ENCODE measurements around the gene TSSK3.
"Not testable (repeated sequence)": the region's sequence is repeated elsewhere in the genome, so short reads cannot be mapped to it uniquely, and the experiment has no call there.

The TSSK3 gene

DNA sequence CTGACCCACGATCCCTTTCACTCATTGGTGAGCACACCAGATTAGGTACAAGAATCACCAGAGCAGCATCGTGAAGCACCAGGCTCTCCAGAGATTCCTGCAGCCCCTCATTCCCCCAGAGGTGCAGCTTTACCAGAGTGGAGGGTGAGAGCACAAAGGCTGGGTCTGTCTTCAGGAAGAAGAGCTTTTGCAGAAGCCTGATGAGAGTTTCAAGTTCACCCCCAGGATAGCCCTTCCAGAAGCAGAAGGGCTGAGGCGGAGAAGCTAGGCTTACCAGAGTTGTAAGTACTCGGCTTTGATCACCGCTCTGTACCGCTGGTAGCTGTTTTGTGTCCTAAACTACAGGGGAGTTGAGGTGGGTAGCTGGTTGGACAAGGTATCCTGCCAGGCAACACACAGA lies 3.1 kb downstream of the TSSK3 start:
- no peak for DNase-seq

DNA sequence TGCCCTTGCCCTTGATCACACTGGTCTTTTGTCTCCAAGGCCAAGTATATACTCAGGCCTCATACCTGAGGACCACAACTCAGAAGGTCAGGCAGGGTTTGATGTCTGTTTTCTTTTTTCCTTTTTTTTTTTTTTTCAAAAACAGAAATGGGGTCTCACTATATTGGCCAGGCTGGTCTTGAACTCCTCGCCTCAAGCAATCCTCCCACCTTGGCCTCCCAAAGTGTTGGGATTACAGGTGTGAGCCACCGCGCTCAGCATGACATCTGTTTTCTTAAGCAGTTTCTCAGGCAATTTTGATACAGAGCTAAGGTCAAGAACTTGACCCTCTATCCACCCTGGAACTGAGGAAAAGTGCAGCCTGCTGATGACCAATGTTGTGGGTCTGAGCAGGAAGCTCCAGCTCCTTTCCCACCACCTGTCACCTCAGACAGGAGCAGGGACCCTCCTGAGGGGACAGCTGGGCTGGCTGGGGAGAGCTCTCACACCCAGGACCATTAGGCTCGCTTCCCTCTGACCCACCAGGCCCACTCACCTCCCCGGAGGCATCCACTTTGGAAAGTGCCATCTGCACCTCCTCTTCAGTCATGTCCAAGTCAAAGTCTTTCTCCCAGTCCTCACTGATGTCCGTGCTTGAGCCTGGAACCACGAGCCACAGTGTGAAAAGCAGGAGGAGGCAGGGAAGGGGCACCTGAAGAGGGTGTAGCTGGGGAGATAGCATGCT lies 5.7 kb downstream of the TSSK3 start:
- DNase-seq = no peak

DNA sequence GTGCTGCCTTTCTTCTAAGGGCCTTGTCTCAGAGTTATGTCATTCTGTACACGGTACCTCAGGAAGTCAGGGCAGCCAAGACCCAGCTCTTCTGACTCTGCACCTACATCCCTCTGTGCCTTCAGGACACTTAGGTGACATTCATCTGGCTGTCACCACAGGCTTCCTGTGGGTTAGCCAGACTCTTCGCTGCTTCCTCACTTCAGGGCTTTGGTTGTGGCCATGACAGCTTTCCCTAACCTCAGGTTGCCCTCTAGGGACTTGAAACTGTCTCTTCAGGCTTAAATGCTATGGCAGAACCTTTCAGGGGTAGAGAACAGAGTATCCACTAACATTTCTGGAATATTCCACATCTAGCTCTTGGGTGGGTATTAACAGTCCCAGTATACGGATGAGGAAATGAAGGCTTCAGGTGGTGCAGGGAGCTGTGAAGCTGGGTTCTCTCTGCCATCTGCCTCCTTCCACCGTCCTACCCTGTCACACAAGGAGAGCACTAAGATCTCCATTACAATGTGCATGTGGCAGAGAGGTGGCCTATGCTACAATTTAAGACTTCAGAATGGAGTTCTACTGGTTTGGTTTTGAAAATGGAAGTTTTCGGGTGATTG lies 9.9 kb downstream of the TSSK3 start:
- DNase-seq = peak; percentile 28

DNA sequence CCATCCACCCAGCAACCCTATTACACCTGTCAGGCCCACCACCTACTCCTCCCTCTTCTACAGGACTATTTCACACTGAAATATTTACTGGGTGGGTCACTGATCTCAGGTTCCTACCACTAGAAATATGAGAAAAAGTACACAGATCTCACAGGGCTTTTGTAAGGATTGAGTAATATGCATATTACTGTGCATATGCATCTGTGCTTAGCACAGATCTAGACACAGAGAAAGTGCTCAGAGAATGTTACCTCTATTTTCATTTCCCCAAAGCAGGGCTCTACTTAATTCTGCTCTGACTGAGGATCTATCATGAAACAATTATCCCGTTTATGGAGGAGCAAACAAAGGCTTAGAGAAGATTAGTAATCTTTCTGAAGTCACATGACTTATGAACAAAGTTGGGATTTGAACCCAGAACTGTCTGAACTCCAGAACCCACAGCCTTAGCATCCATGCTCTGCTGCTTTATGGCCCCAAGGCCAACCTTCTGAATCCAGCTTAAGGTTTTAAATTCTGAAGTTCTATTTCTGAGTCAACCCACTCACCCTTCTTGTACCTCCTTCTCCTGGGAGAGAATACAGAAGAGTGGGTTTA lies 11.8 kb downstream of the TSSK3 start:
- DNase-seq = no peak

DNA sequence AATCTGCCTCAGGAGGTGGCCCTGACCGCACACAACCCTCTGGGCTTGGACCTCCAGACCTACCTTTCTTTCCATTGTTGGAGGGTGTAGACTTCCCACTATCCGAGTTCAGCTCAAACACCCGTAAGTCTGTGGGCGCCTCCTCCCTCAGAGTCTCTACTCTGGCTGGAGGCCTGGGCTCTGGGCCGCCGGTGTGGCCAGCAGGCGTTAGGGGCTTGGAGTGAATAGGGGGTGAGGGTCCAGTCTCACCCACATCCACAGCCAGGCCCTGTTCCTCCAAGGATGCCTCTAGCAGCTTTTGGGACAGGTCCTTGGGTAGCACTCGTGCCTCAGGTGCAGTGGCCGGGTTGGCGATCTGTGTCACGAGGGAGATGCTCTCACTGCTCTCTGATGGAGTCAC lies 13.9 kb downstream of the TSSK3 start:
- DNase-seq = no peak

DNA sequence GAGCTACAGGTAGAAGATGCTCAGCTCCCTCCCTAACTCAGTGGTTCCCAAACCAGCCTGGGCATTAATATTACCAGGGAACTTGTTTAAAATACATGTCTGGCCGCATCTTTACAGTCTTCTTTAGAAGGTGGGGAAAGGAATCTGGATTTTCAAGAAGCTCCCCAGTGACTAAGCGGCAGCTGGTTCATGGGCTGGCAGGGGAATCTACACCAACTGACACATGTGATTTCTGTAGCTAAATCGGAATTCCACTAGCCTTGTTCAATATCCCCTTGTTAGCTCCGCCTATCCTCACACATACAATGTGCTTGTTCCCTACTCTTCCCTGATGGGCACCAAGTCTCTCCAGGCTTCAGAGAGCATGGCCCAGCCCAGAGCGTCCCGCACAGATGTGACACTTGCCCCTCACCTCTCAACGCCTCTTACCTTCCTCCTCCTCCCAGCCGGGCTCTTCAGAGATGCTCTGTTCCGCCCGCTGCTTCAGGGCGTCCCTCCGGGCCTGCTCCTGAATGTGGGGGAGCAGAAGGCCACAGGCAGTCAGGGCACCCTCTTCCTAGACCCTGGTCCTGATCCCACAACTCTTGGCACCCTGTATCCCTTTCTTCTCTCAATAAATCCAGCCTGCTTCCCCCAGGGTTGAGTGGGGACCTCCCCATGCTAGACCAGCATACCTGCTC lies 15.3 kb downstream of the TSSK3 start:
- no peak for DNase-seq

DNA sequence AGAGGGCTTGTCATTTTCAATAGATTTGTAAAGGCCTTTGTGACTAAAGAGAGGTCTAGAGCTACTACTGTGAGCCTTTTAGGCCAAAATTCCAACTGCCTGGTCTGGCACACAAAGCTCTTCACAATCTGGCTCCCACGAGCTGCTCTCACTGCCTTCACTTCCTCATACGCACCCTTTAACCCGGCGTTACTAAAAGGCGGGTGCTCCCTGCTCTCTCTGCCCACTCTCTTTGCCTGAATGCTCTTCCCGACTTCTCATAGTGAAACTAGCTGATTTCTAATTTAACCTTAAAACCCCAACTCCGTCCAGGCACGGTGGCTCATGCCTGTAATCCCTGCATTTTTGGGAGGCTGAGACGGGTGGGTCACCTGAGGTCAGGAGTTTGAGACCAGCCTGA lies 17.7 kb downstream of the TSSK3 start:
- no peak for DNase-seq

DNA sequence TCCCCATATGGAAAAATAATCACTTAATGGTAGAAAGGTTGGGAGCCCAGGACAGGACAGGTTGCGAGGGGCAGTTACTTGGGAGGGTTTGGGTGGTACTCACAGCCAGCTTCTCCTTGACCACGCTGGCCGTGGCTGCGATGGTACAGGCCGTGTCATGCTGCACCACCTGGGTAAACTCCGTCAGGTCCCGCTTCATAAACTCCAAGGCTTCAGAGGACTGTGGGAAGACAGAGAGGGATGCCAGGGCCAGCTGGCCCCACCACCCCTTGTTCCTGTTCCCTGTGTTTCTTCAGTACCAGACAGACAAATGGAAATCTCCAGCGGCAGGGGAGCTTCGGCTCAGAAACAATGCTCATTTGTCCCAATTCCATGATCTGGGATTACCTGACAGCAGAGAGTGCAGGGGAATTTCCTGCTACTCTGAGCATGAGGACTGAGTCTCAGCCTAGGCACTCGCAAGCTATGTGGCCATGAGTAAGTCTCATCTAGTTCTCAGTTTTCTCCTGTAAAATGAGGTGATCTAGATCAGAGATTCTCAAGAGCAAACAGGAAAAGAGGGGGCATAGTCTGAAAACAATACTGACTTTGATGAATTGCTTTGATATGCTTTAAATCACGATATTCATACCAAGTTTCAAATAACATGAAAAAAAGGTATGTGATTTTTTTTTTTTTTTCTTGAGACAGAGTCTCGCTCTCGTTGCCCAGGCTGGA lies 24.5 kb downstream of the TSSK3 start:
- DNase-seq = no peak

DNA sequence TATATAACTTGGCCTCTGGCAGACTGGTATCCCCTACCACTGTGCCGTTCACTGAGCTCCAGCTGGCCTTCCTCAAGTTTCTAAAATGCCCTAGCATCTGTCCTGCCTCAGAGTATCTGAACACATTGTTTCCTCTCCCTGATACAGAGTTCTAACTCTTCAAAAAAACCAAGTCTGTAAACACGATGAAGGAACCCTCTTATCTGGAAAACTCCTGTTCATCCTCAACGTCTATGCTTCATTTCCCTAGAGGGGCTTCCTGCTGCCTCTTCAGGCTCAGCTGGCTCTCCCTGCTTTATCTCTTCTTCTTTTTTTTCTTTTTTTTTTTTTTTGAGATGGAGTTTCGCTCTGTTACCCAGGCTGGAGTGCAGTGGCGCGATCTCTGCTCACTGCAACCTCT lies 26.3 kb downstream of the TSSK3 start:
- no peak for DNase-seq

DNA sequence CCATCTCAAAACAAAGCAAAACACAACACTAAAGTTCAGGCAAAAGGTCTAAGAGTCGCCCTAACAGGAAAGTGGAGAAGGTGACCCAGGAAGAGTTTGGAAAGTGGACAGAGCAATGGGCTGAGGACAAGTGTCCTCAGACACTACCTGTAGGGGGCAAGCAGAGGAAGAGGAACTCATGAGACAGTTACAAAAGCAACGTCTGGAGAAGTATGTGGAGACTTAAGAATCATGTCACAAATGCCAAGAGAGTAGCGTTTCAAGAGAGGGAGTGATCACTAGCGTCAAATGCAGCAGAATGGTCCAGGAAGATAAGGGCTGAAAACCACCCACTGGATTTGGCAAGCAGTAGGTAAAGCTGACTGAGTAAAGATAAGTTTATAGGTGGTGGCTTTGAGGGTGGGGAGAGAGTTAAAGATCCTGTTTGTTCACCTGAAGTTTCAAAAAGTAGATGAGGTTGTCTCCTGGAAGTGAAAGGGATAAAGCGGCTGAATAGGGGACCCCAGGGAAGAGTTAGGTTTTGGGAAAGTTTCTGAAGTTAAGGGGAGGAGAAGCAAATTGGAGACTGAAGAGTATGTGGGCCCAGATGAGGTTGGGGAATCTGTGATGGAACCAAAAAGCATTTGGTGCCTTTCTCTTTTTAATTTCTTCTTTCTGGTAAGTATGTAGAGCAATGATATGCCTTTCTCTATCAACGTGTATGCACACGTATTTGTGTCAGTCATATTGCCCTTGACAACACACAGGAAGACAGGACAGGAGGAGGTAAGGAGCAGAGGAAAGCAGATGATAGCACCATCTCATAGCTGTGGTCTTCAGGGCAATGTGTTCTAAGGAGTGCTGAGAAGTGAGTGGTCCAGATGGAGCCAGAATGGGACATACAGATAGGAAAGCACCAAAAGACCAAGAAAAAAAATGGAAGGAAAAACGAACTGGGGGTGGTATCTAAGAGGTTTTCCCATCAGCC lies 28.8 kb downstream of the TSSK3 start:
- DNase-seq = no peak

DNA sequence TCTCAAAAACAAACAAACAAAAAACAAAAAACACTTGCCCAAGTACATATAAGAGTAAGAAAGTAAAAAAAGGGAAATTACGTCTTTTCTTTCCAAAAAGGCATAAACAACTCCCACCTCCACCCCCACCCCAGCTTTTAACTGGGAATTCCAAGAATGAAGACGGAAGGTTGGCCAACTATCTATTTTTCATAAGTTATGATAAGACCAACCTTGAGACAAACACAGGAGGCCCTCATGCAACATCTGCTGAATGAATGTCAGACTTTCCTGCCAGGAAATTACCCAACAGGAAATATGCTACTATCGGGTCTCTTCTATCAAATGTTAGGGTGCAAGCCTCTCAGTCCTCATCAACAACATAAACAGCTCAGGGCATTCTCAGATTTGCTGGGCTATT lies 30.0 kb downstream of the TSSK3 start:
- DNase-seq = no peak

DNA sequence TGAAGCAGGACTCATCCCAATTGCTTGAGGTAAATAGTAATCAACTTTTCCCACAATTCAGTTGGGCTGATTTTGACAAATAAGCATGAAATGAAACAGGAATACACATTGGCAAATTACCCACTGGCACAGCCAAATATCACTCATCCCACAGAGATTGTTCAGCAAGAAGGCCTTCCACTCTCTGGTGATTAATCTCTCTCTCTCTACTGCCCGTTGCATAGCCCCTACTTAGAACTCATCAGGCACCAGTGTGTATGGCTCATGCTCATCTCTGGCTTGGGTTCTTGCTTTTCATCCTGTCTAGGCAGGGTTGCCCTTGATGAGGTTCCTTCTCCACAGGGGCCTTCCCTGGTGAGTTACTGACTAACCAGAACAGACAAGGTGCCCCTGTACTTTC lies 30.8 kb downstream of the TSSK3 start:
- peak; percentile 21 for DNase-seq

DNA sequence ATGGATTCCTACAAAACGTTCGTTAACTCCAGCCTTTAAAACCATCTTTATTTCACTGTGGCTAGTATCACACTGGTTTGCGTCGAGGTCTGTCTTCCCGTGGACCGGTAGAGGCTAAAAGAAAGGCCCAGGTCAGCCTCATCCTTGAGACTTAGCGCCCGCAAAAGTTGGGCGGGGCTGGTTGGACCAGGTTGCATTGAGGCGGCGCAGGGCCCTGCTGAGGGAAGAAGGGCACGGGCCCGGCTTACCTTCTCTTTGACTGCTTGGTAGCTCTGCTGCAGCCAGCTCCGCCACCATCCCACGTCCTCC lies 31.4 kb downstream of the TSSK3 start:
- no peak for DNase-seq

DNA sequence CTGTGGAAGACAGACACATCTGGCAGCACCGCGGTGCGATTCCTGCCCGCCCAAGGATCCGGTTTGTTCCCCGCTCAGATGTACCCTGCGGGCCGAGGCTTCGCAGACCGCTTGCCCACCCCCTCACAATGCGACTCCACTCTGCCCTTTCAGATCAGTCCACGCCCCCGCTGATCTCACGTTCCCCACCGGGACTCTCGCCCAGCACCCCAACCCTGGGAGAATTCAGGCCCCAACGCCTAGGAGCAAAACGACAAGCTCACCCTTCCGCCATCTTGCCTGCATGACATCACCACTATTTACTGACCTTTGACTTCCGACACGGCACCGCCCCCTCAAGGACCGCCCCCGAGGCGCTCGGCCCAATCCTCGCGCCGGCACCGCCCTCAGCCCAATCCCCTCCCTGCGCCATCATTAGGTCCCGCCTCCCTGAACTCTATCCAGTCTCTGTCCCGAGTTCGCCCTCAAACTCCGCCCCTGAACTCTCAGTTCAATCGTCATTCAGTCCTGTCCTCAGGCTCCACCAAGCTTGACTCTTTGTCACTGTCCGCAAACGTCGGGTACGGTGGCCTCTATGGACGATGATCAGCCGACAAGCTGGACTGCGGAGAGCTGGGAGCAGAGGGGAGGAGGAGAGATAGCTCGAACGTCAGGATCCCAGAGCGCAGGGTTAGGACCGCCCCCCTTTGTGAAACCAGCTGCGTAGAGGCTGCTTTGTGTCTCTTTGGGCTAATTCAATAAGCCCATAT lies 32.0 kb downstream of the TSSK3 start, which contains the start of gene BSDC1:
Gene BSDC1 (minus strand): TSS at position 301 of the 749 bp plus-strand sequence. CDS start 27 bp downstream, at position 274.
- DNase-seq = peak; percentile 99

DNA sequence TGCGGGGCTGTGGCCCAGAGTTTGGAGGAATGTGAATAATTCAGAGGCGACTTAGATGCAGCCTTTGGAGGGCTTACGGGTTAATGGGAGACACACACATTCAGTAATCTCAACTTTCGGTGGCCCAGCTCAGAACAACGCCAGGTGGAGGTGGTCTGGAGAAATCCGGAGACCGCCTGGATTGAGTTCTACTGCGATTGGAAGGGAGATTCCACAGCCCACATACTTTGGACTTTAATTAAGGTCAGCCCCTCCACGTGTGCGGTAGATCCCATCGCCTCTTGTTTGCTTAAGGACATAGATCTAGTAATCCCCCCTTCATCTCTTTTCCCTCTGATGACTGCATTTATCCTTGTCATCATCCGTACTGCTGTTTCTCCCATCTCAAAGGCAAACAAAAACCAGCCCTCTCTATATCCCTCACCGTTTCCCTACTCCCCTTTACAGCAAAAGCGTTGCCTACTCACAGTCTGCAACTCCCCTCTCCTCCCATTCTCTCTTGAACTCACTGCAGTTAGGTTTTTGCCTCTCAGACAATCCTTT lies 32.6 kb downstream of the TSSK3 start:
- no peak for DNase-seq

DNA sequence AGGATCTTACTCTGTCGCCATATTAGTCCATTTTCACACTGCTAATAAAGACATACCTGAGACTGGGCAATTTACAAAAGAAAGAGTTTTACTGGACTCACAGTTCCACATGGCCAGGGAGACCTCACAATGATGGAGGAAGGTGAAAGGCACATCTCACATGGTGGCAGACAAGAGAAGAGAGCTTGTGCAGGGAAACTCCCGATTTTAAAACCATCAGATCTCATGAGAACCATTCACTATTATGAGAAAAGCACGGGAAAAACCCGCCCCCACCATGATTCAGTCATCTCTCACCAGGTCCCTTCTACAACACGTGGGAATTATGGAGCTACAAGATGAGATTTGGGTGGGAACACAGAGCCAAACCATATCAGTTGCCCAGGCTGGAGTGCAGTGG lies 34.2 kb downstream of the TSSK3 start:
- DNase-seq = not testable (repeated sequence)

DNA sequence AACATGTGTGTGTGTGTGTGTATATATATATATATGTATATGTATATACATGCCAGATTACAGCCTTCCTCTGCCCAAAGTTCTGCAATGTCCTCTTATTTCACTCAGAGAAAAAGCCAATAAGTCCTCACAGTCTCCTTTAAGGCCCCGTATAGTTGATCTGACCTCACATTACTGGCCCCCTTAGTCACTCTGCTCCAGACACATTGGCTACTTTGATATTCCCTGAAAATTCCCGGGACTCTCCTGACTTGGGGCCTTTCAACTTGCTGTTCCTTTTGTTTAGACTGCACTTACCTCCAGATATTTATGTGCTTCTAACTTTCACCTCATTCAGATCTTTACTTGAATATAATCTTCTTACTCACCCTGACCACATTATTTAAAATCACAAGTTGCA lies 36.1 kb downstream of the TSSK3 start:
- no peak for DNase-seq

DNA sequence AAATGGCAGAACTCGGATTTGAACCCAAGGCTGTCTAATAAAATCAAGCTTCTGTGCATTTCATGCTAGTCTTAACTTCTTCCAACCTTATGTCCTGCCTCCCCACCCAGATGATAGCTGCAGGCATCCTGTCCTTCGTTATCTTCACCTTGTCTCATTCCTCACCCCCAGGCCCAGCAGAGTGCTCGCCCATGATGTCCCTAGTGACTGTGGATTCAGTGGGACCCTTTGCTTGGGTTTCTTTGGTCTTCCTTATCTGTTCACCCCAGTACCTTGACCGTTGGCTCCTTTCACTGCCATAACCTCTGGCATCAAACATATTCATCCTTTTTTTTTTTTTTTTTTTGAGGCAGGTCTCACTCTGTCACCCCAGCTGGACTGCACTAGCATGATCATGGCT lies 37.5 kb downstream of the TSSK3 start:
- DNase-seq = no peak

DNA sequence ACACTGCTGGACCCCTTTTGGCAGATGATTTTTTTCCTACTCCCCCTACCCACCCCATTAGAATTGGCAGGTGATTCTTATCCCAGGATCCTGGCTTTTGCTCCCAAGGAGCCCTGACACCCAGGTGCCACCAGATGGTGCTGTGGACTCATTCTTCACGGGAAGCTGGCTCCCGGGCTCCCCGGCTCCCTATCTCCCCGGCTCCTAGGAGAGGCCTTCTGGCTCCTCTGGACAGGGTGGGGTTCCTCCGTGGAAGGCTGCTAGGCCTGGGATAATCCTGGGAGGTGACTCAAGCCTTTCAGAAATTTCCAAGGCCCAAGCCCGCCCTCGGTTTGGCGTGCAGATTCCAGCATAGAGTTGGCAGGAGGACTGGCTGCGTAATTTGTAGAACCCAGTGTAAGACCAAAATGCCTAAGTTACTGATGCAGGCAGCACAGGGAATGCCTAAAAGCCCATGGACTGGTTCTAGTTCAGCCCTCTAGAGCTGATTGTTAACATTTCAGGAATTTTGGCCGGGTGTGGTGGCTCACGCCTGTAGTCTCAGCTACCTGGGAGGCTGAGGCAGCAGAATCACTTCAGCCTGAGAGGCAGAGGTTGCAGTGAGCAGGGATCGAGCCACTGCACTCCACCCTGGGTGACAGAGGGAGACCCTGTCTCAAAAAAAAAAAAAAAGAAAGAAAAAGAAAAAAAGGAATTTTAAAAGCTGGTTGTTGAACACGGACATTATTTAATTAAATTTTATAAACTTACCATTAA lies 38.7 kb downstream of the TSSK3 start:
- DNase-seq = peak; percentile 73

DNA sequence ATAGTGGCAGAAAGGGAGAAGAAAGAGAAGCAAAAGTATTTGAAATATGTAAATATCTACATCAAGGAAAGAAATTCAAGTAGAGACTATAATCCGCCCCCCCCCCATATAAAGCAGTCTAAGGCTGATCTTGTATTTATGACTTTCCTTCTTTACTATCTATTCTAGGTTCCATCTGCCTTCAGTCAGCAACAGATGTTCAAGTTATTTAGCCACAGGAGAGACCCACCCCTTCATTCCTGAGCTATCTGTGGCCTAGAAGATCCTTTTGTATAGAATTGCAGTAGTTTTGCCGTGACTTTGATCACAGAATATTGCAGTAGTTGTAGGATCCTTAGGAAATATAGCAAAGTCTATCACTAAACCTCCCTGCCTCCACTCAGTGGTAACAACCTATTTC lies 42.6 kb downstream of the TSSK3 start:
- no peak for DNase-seq

Measured in activated CD4-positive, alpha-beta T cell treated with anti-CD3 and anti-CD28 coated beads for 48 hours (primary cell).